IMR-90 (cell line): ENCODE data around the gene PLS1. TPM values are rescaled to one million over a fixed set of nuclear protein-coding genes. Genes with fewer than 3 reads are reported as not detected.

ENCODE experiments used
- ATAC-seq: fragments of 200-7000 bp; cut with Tn5 transposase; 2 replicates; pipeline ENCODE4 v1.9.1; 2020; ENCODE audit warnings: low read depth, mild to moderate bottlenecking, moderate library complexity
- BruUV-seq: library from RNA; stranded (reverse); fragments of 400-500 nt; replicated peaks from 2 replicates; lab custom pipeline; 2021; lab: Mats Ljungman, UMichigan
- CTCF ChIA-PET: fragments of 300-600 bp; formaldehyde crosslinking; extraction: SDS; loops from one replicate; lab custom pipeline; 2021; ENCODE audit warnings: antibody characterized with exemption; lab: Yijun Ruan, JAX
- POLR2A ChIA-PET: fragments of 300-600 bp; sonication (Branson Sonifier 250); formaldehyde crosslinking; loops from one replicate; lab custom pipeline; 2022; ENCODE audit warnings: antibody characterized with exemption; ENCODE audit not compliant: unreplicated experiment; lab: Charles Lee
- DNase-seq: peaks from one replicate; pipeline ENCODE4 v3.0.0; 2013
- H2AFZ ChIP-seq: replicated peaks from 2 replicates; pipeline ENCODE3; 2013; ENCODE audit warnings: low read length, mild to moderate bottlenecking; ENCODE audit not compliant: poor library complexity
- H2AK5ac ChIP-seq: 2 replicates; pipeline ENCODE4 v1.6.1; 2013; ENCODE audit warnings: low read depth, low read length, inconsistent platforms
- H2AK9ac ChIP-seq: replicated peaks from 2 replicates; pipeline ENCODE3; 2013; ENCODE audit warnings: mild to moderate bottlenecking, low read depth, low read length, moderate library complexity; ENCODE audit not compliant: poor library complexity
- H2BK120ac ChIP-seq: 2 replicates; pipeline ENCODE4 v1.6.1; 2013; ENCODE audit warnings: low read depth, low read length, inconsistent platforms
- H2BK15ac ChIP-seq: 3 replicates; pipeline ENCODE4 v1.6.1; 2013; ENCODE audit warnings: low read depth, low read length, inconsistent platforms
- H2BK20ac ChIP-seq: 2 replicates; pipeline ENCODE4 v1.6.1; 2013; ENCODE audit warnings: low read depth, mild to moderate bottlenecking, inconsistent platforms, low read length, moderate library complexity
- H2BK5ac ChIP-seq: 2 replicates; pipeline ENCODE4 v1.6.1; 2013; ENCODE audit warnings: mild to moderate bottlenecking, low read depth, low read length, inconsistent platforms; ENCODE audit not compliant: poor library complexity, severe bottlenecking
- H3K14ac ChIP-seq: replicated peaks from 2 replicates; pipeline ENCODE4 v1.6.1; 2013; ENCODE audit warnings: low read depth, low read length, inconsistent platforms
- H3K18ac ChIP-seq: 2 replicates; pipeline ENCODE4 v1.6.1; 2013; ENCODE audit warnings: low read depth, low read length, control low read depth
- H3K23ac ChIP-seq: 2 replicates; pipeline ENCODE4 v1.6.1; 2013; ENCODE audit warnings: low read depth, low read length, inconsistent platforms
- H3K27ac ChIP-seq: 2 replicates; pipeline ENCODE4 v1.5.1; 2013; ENCODE audit warnings: mild to moderate bottlenecking, control low read depth, low read length; ENCODE audit not compliant: insufficient read depth
- H3K27me3 ChIP-seq: 2 replicates; pipeline ENCODE4 v1.6.1; 2013; ENCODE audit warnings: low read length; ENCODE audit not compliant: control insufficient read depth, insufficient read depth
- H3K36me3 ChIP-seq: 2 replicates; pipeline ENCODE4 v1.6.1; 2013; ENCODE audit warnings: low read length, mixed read lengths; ENCODE audit not compliant: control insufficient read depth, insufficient read depth
- H3K4ac ChIP-seq: 2 replicates; pipeline ENCODE4 v1.6.1; 2013; ENCODE audit warnings: low read depth, low read length, inconsistent platforms
- H3K4me1 ChIP-seq: 2 replicates; pipeline ENCODE4 v1.6.1; 2013; ENCODE audit warnings: low read length, mixed read lengths; ENCODE audit not compliant: control insufficient read depth, insufficient read depth
- H3K4me2 ChIP-seq: 2 replicates; pipeline ENCODE4 v1.6.1; 2013; ENCODE audit warnings: low read depth, mild to moderate bottlenecking, control low read depth, low read length, moderate library complexity
- H3K4me3 ChIP-seq: 2 replicates; pipeline ENCODE4 v1.5.1; 2013; ENCODE audit warnings: low read depth, mild to moderate bottlenecking, control low read depth, low read length, moderate library complexity; ENCODE audit not compliant: insufficient read depth
- H3K56ac ChIP-seq: 2 replicates; pipeline ENCODE4 v1.6.1; 2013; ENCODE audit warnings: low read length, inconsistent platforms; ENCODE audit not compliant: insufficient read depth; ENCODE audit errors: extremely low read depth
- H3K79me1 ChIP-seq, 2 experiments: 2 replicates each; pipeline ENCODE4 v1.6.1; 2013; ENCODE audit warnings: low read length in 2 of 2, inconsistent platforms in 1 of 2, low read depth in 1 of 2
- H3K9ac ChIP-seq: 2 replicates; pipeline ENCODE4 v1.6.1; 2013; ENCODE audit warnings: low read depth, low read length, control low read depth
- H3K9me1 ChIP-seq: 2 replicates; pipeline ENCODE4 v1.6.1; 2013; ENCODE audit warnings: low read length, inconsistent platforms; ENCODE audit not compliant: insufficient read depth
- H3K9me3 ChIP-seq: 2 replicates; pipeline ENCODE4 v1.6.1; 2013; ENCODE audit warnings: low read length; ENCODE audit not compliant: control insufficient read depth, insufficient read depth
- H4K20me1 ChIP-seq: 2 replicates; pipeline ENCODE4 v1.6.1; 2013; ENCODE audit warnings: low read length, inconsistent platforms; ENCODE audit not compliant: insufficient read depth
- H4K5ac ChIP-seq: 2 replicates; pipeline ENCODE4 v1.6.1; 2013; ENCODE audit warnings: mild to moderate bottlenecking, low read depth, low read length, control low read depth
- H4K8ac ChIP-seq, 2 experiments: 2 replicates each; pipeline ENCODE4 v1.6.1; 2013; ENCODE audit warnings: low read depth in 2 of 2, low read length in 2 of 2, control low read depth in 1 of 2, inconsistent platforms in 1 of 2
- H4K91ac ChIP-seq: 2 replicates; pipeline ENCODE4 v1.6.1; 2013; ENCODE audit warnings: low read depth, low read length, inconsistent platforms; ENCODE audit not compliant: insufficient read depth
- BHLHE40 ChIP-seq: fragments of 150-350 bp; IDR thresholded peaks from 2 replicates; pipeline ENCODE4 v1.6.1; 2016; ENCODE audit warnings: mild to moderate bottlenecking, low read depth, low read length
- CEBPB ChIP-seq: IDR thresholded peaks from 2 replicates; pipeline ENCODE4 v1.6.1; 2012; ENCODE audit warnings: low read depth, low read length, improper control_type of control experiment
- CHD1 ChIP-seq: IDR thresholded peaks from 2 replicates; pipeline ENCODE4 v1.6.1; 2012; ENCODE audit warnings: low read depth, low read length, improper control_type of control experiment
- FOS ChIP-seq: fragments of 150-350 bp; IDR thresholded peaks from 2 replicates; pipeline ENCODE4 v1.6.1; 2016; ENCODE audit warnings: low read depth, low read length
- MAFK ChIP-seq: IDR thresholded peaks from 2 replicates; pipeline ENCODE4 v1.6.1; 2012; ENCODE audit warnings: low read depth, low read length, improper control_type of control experiment
- MAZ ChIP-seq: IDR thresholded peaks from 2 replicates; pipeline ENCODE4 v1.6.1; 2012; ENCODE audit warnings: low read depth, mild to moderate bottlenecking, low read length, improper control_type of control experiment, moderate library complexity, borderline replicate concordance
- MXI1 ChIP-seq: IDR thresholded peaks from 2 replicates; pipeline ENCODE4 v1.6.1; 2012; ENCODE audit warnings: low read depth, mild to moderate bottlenecking, low read length, moderate library complexity, borderline replicate concordance
- POLR2A ChIP-seq: IDR thresholded peaks from 2 replicates; pipeline ENCODE4 v1.6.1; 2012; ENCODE audit warnings: mild to moderate bottlenecking, low read depth, low read length
- RAD21 ChIP-seq: IDR thresholded peaks from 2 replicates; pipeline ENCODE4 v1.6.1; 2012; ENCODE audit warnings: low read length, improper control_type of control experiment
- RCOR1 ChIP-seq: IDR thresholded peaks from 2 replicates; pipeline ENCODE4 v1.6.1; 2012; ENCODE audit warnings: mild to moderate bottlenecking, low read length, improper control_type of control experiment; ENCODE audit not compliant: insufficient replicate concordance
- RFX5 ChIP-seq: IDR thresholded peaks from 2 replicates; pipeline ENCODE4 v1.8.0; 2012; ENCODE audit warnings: low read depth, mild to moderate bottlenecking, low read length, moderate library complexity
- SMC3 ChIP-seq: fragments of 150-350 bp; IDR thresholded peaks from 2 replicates; pipeline ENCODE4 v1.6.1; 2016; ENCODE audit warnings: low read depth, mild to moderate bottlenecking, antibody characterized with exemption, low read length, moderate library complexity
- WGBS, 2 experiments: methylation state at CpG; one replicate each; pipeline versions ENCODE4 v1.1.5 to v1.1.7; 2013; ENCODE audit warnings: missing lambda C conversion rate in 2 of 2; ENCODE audit not compliant: insufficient read length in 1 of 2; ENCODE audit errors: extremely low coverage in 2 of 2; 5-methylcytosine and 5-hydroxymethylcytosine counted together
- dilution Hi-C: fragments of 300-500 bp; cut with HindIII; formaldehyde crosslinking; loops from one replicate; pipeline ENCODE4 v1.14.3; 2018; ENCODE audit warnings: low sequenced_read_pairs; ENCODE audit not compliant: unreplicated experiment
- in situ Hi-C: fragments of 300-500 bp; cut with MboI; formaldehyde crosslinking; loops from 3 replicates; pipeline ENCODE4 v1.14.3; 2019; ENCODE audit warnings: low sequenced_read_pairs, inconsistent platforms, mixed read lengths
- intact Hi-C: fragments of 100-400 bp; cut with micrococcal nuclease; formaldehyde crosslinking; loops from 2 replicates; pipeline ENCODE4 v1.10.0; 2022
- polyA plus RNA-seq, 3 experiments: library from polyadenylated mRNA; depleted of rRNA; stranded (reverse); fragments of >200 nt; gene quantifications; 2 replicates each; pipeline ENCODE4 v1.2.3, GENCODE V29; 2012; ENCODE audit warnings: low replicate concordance in 1 of 3
- total RNA-seq: library from RNA; depleted of rRNA; stranded (reverse); fragments of >200 nt; gene quantifications from 2 replicates; pipeline ENCODE4 v1.2.3, GENCODE V29; 2012
- TF ChIP-seq, protein P1 (sequence below): fragments of 150-350 bp; IDR thresholded peaks from 2 replicates; pipeline ENCODE4 v1.6.1; 2016; ENCODE audit warnings: low read depth, mild to moderate bottlenecking, low read length, moderate library complexity, borderline replicate concordance
- TF ChIP-seq, protein P2 (sequence below): conservative IDR thresholded peaks from 2 replicates; pipeline ENCODE4 v1.5.1; 2012; ENCODE audit warnings: mild to moderate bottlenecking, low read depth, low read length, improper control_type of control experiment
- TF ChIP-seq, protein P3 (sequence below): fragments of 150-350 bp; IDR thresholded peaks from 2 replicates; pipeline ENCODE4 v1.6.1; 2017; ENCODE audit warnings: mild to moderate bottlenecking, antibody characterized with exemption, low read length, low read depth

Gene PLS1
- total and polyA plus RNA-seq, 2 of the 4 experiments (the other 2 are of a cell fraction): 0.29 to 0.90 TPM

DNA sequence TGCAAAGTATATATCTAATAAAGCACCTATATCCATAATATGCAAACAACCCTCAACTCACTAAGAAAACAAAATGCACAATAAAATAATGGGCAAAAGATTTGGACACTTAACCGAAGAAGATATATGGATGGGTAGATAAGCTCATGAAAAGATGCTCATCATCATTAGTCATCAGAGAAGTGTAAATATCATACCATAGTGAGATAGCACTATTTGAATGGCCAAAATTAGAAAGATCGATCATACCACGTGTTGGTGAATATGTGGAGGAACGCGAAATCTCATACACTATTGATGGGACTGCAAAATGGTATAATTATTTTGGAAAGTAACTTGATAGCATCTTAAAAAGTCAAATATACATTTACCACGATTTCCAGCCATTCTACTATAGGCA is 40.5 kb downstream of the PLS1 start:
- dilution Hi-C loops: no loop called here
- WGBS, 2 experiments: no CpG with 5 or more reads among the region's 6 CpGs

More for the DNA sequence above, 40.5 kb downstream of the PLS1 start:
- Histone ChIP-seq H3K56ac (no peak overlapping the region), H4K20me1 (no peaks in the 10 kb centered on the region), H2BK5ac (no peak overlapping the region), H2BK20ac (no peak overlapping the region), H2AK5ac (no peak overlapping the region), H3K27ac (no peak overlapping the region), H2AFZ (no peak overlapping the region), H3K9me1 (no peaks in the 10 kb centered on the region), H3K18ac (no peak overlapping the region), H3K36me3 (no peaks in the 10 kb centered on the region), H2AK9ac (no peak overlapping the region), H3K27me3 (peaks cover 2% of the 10 kb centered on the region; the same call in 1 of the 2 replicates), H3K23ac (no peak overlapping the region), H3K9ac (no peak overlapping the region), H3K4me2 (no peak overlapping the region), H2BK15ac (no peak overlapping the region), H3K14ac (no peak overlapping the region), H3K9me3 (no peaks in the 10 kb centered on the region), H3K79me1 (no peaks in the 10 kb centered on the region), H2BK120ac (no peak overlapping the region), H3K4me1 (no peaks in the 10 kb centered on the region), H4K91ac (no peak overlapping the region), H4K8ac (no peak overlapping the region), H3K4ac (no peak overlapping the region), H3K4me3 (no peak overlapping the region), H4K5ac (no peak overlapping the region)
- intact Hi-C loops (no loop called here), in situ Hi-C loops (no loop called here)
- ChIA-PET POLR2A (no interaction called here), CTCF (no interaction called here)
- TF ChIP-seq CHD1 (no peak), POLR2A (no peak), RAD21 (no peak), CEBPB (no peak), RFX5 (no peak), MAZ (no peak), MXI1 (no peak), FOS (no peak), MAFK (no peak), BHLHE40 (no peak), SMC3 (no peak), RCOR1 (no peak)
- TF ChIP-seq, protein P1, sequence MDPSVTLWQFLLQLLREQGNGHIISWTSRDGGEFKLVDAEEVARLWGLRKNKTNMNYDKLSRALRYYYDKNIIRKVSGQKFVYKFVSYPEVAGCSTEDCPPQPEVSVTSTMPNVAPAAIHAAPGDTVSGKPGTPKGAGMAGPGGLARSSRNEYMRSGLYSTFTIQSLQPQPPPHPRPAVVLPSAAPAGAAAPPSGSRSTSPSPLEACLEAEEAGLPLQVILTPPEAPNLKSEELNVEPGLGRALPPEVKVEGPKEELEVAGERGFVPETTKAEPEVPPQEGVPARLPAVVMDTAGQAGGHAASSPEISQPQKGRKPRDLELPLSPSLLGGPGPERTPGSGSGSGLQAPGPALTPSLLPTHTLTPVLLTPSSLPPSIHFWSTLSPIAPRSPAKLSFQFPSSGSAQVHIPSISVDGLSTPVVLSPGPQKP: no peak
- TF ChIP-seq, protein P2, sequence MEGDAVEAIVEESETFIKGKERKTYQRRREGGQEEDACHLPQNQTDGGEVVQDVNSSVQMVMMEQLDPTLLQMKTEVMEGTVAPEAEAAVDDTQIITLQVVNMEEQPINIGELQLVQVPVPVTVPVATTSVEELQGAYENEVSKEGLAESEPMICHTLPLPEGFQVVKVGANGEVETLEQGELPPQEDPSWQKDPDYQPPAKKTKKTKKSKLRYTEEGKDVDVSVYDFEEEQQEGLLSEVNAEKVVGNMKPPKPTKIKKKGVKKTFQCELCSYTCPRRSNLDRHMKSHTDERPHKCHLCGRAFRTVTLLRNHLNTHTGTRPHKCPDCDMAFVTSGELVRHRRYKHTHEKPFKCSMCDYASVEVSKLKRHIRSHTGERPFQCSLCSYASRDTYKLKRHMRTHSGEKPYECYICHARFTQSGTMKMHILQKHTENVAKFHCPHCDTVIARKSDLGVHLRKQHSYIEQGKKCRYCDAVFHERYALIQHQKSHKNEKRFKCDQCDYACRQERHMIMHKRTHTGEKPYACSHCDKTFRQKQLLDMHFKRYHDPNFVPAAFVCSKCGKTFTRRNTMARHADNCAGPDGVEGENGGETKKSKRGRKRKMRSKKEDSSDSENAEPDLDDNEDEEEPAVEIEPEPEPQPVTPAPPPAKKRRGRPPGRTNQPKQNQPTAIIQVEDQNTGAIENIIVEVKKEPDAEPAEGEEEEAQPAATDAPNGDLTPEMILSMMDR: no peak
- TF ChIP-seq, protein P3, sequence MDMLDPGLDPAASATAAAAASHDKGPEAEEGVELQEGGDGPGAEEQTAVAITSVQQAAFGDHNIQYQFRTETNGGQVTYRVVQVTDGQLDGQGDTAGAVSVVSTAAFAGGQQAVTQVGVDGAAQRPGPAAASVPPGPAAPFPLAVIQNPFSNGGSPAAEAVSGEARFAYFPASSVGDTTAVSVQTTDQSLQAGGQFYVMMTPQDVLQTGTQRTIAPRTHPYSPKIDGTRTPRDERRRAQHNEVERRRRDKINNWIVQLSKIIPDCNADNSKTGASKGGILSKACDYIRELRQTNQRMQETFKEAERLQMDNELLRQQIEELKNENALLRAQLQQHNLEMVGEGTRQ: no peak
- ATAC-seq: no peak
- no peak for DNase-seq
- BruUV-seq: no TSS peak
